ENCODE data around the gene ZNF511. TPM values are rescaled to one million over a fixed set of nuclear protein-coding genes. Genes with fewer than 3 reads are reported as not detected.

Gene ZNF511
- total and polyA plus RNA-seq, 7 donors, result 43.2 to 64.2 (median 48.9) TPM

- WGBS, 3 donors, result 81 to 93% (median 84%) methylated on average over 15 to 16 of the region's 16 CpGs
- no peaks in the 10 kb centered on the region for H3K36me3 ChIP-seq (ENCODE audit: insufficient read depth in 1 of 2, low read depth in 1 of 2)
- peaks cover 4% of the 10 kb centered on the region for H3K4me1 ChIP-seq
- peaks cover 0 to 22% (median 0%) of the 10 kb centered on the region in 3 donors for H3K27me3 ChIP-seq (ENCODE audit: insufficient read depth in 3 of 3, low read length in 2 of 3)
- DNase-seq, result no peak
- no peaks in the 10 kb centered on the region for H3K9me3 ChIP-seq
- no peak overlapping the region for H3K4me3 ChIP-seq
- no peak overlapping the region for H3K27ac ChIP-seq
- ATAC-seq, result no peak
- TF ChIP-seq, protein P1, sequence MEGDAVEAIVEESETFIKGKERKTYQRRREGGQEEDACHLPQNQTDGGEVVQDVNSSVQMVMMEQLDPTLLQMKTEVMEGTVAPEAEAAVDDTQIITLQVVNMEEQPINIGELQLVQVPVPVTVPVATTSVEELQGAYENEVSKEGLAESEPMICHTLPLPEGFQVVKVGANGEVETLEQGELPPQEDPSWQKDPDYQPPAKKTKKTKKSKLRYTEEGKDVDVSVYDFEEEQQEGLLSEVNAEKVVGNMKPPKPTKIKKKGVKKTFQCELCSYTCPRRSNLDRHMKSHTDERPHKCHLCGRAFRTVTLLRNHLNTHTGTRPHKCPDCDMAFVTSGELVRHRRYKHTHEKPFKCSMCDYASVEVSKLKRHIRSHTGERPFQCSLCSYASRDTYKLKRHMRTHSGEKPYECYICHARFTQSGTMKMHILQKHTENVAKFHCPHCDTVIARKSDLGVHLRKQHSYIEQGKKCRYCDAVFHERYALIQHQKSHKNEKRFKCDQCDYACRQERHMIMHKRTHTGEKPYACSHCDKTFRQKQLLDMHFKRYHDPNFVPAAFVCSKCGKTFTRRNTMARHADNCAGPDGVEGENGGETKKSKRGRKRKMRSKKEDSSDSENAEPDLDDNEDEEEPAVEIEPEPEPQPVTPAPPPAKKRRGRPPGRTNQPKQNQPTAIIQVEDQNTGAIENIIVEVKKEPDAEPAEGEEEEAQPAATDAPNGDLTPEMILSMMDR (IDR thresholded peaks at IDR 0.05), result no peak
- intact Hi-C loops (cut with DNase I), result no loop called here
Observed at GRCh38 chr10:133353988-133354605, 45.4 kb downstream of the ZNF511 start.

DNA sequence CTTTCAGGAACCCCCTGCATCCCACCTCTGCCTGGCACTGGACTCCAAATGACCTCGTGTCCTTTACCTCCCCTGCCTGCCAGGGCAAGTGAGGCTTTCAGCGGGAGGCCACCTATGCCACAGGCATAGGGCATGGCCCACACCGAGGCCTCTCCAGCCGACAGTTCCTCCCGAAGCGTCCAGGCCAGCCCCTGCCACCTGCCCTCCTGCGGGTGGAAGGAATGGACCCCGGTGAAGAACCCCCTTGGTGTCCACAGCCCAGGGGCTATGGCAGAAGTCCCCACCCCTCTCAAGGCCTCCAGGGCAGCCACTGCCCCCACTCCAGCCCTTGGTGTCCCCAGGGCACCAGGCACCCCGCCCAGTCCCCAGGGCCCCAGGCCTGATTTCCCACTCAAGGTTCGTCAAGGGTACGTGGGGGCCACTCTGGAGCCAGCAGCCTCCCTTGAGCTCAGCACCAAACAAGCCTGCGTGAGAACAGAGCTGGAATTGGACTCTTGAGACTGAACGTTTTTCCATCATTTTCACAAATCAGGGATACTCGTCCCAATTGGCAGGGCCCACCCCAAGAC lies 46.0 kb downstream of the ZNF511 start:
- Histone ChIP-seq H3K9me3 (no peaks in the 10 kb centered on the region), H3K27me3 (ENCODE audit: insufficient read depth in 3 of 3, low read length in 2 of 3) (peaks cover 0 to 15% (median 0%) of the 10 kb centered on the region in 3 donors), H3K4me3 (no peak overlapping the region), H3K4me1 (peaks cover 4% of the 10 kb centered on the region), H3K27ac (no peak overlapping the region), H3K36me3 (ENCODE audit: insufficient read depth in 1 of 2, low read depth in 1 of 2) (no peaks in the 10 kb centered on the region)
- WGBS, 3 donors, result 92 to 96% (median 93%) methylated on average over 12 to 14 of the region's 14 CpGs
- DNase-seq (peak in 1 of 2 donors; percentile 46), ATAC-seq (no peak)
- intact Hi-C loops (cut with DNase I), result no loop called here
- TF ChIP-seq, protein P1 (IDR thresholded peaks at IDR 0.05), result no peak

- H3K27me3 ChIP-seq (ENCODE audit: insufficient read depth in 3 of 3, low read length in 2 of 3), result peaks cover 0 to 12% (median 0%) of the 10 kb centered on the region in 3 donors
- no peaks in the 10 kb centered on the region for H3K9me3 ChIP-seq
- WGBS, 3 donors, result 97 to 99% (median 98%) methylated on average over 6 of the region's 6 CpGs
- TF ChIP-seq, protein P1 (IDR thresholded peaks at IDR 0.05), result no peak
- ATAC-seq (no peak), DNase-seq (peak in 1 of 2 donors; percentile 31)
- intact Hi-C loops (cut with DNase I), result no loop called here
- no peaks in the 10 kb centered on the region for H3K36me3 ChIP-seq (ENCODE audit: insufficient read depth in 1 of 2, low read depth in 1 of 2)
- no peak overlapping the region for H3K4me3 ChIP-seq
- H3K27ac ChIP-seq, result no peak overlapping the region
- H3K4me1 ChIP-seq, result peaks cover 4% of the 10 kb centered on the region
Observed at GRCh38 chr10:133355266-133355665, 46.6 kb downstream of the ZNF511 start.

DNA sequence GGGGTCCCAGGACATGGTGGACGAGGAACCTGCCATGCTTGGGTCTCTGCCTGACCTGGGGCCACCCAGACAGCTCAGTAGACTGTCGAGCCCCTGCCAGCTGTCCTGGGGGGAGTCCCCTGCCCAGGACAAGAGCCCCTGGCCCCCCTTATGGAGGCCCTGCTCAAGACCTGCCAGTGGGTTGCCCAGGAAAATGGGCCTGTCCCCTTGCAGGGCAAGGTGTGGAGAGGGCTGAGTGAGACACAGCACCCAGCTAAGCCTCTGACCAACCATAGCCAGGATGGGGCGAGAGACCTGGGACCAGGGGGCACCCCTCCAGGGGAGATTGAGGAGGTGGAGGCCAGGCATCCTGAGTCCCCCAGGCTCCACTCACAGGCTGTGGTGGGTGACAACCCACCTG lies 47.3 kb downstream of the ZNF511 start:
- no peak for ATAC-seq
- Histone ChIP-seq H3K27ac (no peak overlapping the region), H3K36me3 (ENCODE audit: insufficient read depth in 1 of 2, low read depth in 1 of 2) (no peaks in the 10 kb centered on the region), H3K27me3 (ENCODE audit: insufficient read depth in 3 of 3, low read length in 2 of 3) (peaks cover 0 to 8% (median 0%) of the 10 kb centered on the region in 3 donors), H3K4me3 (no peak overlapping the region), H3K9me3 (no peaks in the 10 kb centered on the region), H3K4me1 (peaks cover 4% of the 10 kb centered on the region)
- intact Hi-C loops (cut with DNase I), result no loop called here
- TF ChIP-seq, protein P1 (IDR thresholded peaks at IDR 0.05), result no peak
- DNase-seq, result peak in 1 of 2 donors; percentile 45
- WGBS, 3 donors, result 87 to 100% (median 96%) methylated on average over 3 of the region's 3 CpGs
